Measurements from ENCODE around the gene KY. TPM values are rescaled to one million over a fixed set of nuclear protein-coding genes. Genes with fewer than 3 reads are reported as not detected.

The KY gene
- total RNA-seq, 1 donor from 2014 or later = not detected

DNA sequence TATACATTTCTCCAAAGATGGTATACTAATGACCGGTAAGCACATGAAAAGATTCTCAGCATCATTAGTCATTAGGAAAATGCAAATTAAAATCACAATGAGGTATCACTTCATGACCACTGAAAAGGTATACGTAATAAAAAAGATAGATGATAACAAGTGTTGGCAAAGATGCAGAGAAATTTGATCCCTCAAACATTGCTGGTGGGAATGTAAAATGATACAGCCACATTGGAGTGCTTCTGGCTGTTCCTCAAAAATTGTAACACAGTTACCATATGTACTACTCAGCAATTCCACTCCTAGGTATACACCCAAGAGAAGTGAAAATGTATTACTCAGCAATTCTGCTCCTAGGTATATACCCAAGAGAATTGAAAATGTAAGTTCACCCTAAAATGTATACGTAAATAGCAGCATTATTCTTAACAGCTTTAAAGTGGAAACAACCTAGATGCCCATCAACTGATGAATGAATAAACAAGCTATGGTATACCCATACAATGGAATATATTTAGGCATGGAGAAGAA, 25.0 kb upstream of the KY start:
- DNase-seq (ENCODE audit: low read depth in 2 of 2) = no peak

GRCh38 chr3:134672571-134672970, 21.7 kb upstream of the KY start:
- no peak for DNase-seq (ENCODE audit: low read depth in 2 of 2)

GRCh38 chr3:134667956-134668355, 17.1 kb upstream of the KY start:
- DNase-seq (ENCODE audit: low read depth in 2 of 2) = no peak

DNA sequence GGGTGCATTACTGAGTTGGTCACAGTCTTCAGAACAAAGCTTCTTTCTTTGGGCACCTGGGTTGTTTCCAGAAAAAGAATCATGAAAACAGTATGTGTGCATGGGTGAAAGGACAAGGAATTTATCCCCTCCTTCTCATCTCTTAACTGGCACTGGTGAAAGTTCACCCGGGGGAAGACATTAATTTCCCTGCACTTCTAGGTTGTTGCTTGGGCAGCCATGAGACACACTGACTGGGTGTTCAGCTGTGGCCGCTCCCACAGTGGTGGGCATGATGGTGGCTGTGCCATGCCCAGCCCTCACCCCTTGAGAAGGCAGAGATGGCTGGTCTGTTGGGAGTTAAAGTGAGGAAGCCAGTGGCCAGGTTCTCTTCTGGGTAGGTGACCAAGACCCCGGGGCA, 16.6 kb upstream of the KY start:
- DNase-seq (ENCODE audit: low read depth in 2 of 2) = no peak

GRCh38 chr3:134666885-134667284, 16.1 kb upstream of the KY start:
- no peak for DNase-seq (ENCODE audit: low read depth in 2 of 2)

- DNase-seq (ENCODE audit: low read depth in 2 of 2) = no peak
Measured at GRCh38 chr3:134666466-134666865, 15.6 kb upstream of the KY start.

- no peak for DNase-seq (ENCODE audit: low read depth in 2 of 2)
Measured at GRCh38 chr3:134666052-134666451, 15.2 kb upstream of the KY start.

GRCh38 chr3:134665243-134665642, 14.4 kb upstream of the KY start:
- no peak for DNase-seq (ENCODE audit: low read depth in 2 of 2)

DNA sequence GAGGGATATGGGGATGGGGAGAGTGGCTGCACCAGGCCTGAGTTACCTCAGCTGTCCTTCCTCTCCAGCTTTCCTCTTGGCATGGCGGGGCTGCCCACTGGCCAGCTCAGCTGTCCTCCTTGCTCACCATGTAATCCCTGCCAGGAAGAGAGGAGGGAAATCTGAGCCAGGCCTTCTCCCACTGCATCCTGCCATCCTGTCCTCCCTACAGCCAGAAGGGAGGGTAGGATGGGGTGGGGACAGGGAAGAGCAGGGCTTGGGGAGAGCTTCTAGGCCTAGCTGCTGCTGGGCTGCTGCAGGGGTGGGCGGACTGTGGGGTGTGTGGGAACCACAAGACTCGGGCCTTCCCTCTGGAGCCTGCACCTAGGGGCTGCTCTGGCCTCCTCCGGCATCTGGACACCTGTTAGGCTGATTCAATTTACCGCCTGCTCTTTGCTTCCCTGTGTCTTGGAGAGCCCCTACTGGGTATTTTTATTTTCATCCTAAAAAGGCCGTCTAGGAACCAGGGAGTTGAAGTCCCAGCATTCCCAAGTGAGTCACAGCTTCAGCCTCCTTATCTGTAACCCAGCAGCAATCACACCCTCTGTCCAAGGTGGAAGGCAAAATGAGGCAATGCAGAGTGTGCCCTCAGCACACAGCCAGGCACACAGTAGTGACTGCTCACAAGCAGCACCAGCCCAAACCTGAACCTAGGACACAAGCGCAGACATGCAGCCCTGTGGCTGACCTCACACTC, 13.1 kb upstream of the KY start:
- no peak for DNase-seq (ENCODE audit: low read depth in 2 of 2)

DNA sequence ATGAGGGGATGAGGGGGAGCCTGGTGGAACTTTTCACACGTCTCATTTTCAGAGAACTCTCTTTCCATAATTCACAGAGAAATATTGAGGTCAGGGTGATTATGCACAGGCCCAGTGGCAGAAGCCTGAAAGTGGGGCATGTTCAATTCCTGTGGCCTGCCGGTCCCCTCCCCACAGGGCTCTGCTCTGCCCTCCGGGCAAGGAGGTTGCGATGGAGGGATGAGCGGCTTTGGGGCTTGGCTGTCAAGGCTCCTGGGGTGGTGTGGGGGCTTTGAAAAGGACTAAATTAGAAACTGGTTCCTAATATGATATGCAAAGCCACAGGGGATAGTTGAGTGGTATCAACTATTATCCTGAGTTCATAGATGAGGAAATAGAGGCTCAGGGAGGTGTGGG, 9.2 kb upstream of the KY start:
- DNase-seq (ENCODE audit: low read depth in 2 of 2) = no peak

GRCh38 chr3:134659391-134660045, 8.7 kb upstream of the KY start:
- DNase-seq (ENCODE audit: low read depth in 2 of 2) = no peak

- DNase-seq (ENCODE audit: low read depth in 2 of 2) = no peak
Measured at GRCh38 chr3:134658555-134658954, 7.7 kb upstream of the KY start.

DNA sequence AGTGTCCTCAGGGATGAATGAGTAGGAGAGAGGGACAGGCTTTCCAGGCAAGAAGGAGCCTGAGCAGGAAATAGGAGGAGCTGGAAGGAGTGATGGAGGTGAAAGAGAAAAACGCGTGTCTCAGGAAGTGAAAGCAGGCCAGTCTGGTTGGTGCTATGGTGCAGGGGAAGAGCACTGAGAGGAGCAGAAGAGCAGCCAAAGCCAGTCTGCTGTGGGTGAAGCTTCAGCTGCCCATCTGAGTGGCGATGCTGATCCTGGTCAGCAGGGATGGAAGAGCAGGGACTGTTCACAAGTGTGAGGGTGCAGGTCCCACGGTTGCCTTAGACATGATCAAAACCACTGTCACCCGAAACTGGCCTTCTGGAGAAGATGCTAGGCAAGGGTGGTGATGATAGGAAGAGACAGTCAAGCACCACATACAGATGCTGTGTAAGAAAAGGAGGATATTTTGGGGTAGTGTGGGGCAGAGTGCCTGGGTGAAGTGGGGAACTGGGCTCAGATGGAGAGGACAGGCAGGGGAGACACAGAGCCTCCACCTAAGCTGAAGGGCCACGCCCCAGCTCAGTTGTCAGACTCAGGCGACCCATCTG, 5.5 kb upstream of the KY start:
- no peak for DNase-seq (ENCODE audit: low read depth in 2 of 2)

GRCh38 chr3:134655706-134656105, 4.9 kb upstream of the KY start:
- DNase-seq (ENCODE audit: low read depth in 2 of 2) = no peak

DNA sequence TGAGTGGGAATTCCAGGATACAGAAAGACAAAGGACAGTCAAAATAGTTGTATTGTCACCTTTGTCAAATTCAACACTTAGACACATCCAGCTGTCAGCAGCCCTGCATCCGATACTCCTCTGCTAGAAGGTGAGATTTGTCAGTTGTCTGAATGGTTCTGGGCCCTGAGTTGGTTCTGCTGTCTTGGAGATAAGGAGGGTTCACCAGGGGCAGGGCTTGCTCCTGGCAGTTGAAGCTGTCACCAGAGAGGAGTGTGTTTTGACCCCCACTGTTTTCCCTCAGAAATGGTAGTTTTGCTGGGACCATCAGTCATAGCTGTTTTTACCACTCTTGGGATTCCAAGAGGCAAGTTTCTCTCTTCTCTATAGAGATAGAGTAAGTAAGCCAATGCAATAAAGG, 3.2 kb upstream of the KY start:
- DNase-seq (ENCODE audit: low read depth in 2 of 2) = no peak

DNA sequence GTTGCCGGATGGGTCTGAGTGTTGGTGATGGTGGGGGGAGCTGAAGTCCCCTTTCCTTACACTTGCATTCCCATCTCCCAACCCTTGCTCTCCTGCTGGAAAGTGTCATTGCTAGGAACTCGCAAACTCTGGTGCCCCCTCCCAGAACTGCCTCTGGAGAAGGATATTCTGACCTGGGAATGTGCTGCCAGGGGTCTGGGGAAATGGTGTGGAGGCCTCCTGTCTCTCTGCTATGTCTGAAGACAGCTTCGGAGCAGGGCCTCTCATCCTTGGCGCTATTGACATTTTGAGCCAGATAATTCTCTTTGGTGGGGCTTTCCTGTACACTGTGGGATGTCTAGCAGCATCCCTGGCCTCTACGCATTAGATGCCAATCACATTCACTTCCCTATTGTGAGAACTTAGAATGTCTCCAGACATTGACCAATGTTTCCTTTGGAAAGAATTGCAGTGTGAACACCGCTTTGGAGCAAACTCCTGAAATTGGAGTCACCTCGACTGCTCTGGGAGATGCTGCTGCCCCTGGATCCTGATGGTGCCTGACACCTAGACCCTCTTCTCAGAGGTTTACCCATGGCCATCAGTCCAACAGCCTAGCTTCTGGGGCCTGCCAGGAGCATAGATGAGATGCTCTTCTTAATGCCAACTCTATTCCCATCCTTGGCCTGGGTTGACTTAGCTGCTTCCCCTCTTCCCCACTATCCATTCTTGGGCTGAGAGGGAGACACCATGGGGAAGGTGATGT, 2.2 kb upstream of the KY start:
- DNase-seq (ENCODE audit: low read depth in 2 of 2) = no peak

DNA sequence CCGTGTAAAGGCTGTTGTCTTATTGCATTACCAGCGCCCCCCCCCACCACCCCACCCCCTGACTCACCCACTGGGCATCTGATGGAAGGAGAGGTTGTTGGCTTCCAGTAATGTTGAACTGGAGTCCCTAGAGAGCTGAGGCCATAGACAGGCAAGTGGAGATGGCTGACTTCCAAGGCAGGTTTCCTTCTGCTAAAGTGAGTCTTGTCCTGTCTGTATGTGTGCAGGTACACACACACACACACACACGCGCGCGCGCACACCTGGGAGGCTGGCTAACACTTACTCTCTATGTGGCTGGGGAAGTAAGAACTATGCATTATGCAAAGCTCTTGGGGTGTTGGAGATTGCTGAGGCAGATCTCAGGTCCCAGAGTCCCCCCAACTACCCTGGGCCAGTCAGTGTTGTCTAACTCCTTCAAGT, 1.6 kb upstream of the KY start:
- no peak for DNase-seq (ENCODE audit: low read depth in 2 of 2)

DNA sequence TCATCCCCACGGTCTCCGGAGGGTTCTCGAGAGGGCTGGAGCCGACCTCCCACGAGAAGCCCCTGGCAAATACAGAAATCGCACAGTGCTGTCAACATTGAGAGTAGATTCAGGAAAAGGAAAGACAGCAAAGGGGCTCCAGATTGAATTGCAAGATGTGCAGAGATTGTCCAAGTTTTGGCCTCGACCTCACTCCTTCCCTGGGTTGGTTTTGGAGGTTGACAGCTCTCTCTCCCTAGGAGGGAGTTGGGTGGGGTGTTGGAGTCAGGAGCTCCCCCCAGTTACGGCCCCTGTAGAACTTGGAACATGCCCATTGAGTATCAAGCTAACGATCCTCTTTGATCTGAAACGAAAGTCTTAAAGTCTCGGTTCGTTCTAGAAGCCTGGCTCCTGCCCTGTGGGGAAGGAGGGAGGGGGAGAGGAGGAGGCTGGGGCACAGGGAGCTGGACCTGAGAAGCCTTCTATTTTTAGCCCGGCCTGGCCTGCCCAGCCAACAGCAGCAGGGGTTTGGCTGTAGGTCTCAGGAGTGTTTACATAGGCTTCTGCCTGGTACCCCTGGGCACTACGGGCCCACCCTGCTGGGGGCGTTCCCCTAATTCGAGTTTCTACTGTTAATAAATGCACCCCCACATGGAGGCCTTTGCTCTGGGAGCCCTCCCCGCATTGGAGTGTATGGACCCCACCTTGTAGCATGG, 672 bp upstream of the KY start:
- no peak for DNase-seq (ENCODE audit: low read depth in 2 of 2)

GRCh38 chr3:134649106-134649705, 1.6 kb downstream of the KY start:
- no peak for DNase-seq (ENCODE audit: low read depth in 2 of 2)

GRCh38 chr3:134647902-134648760, 2.7 kb downstream of the KY start:
- DNase-seq (ENCODE audit: low read depth in 2 of 2) = no peak
